K562 (cell line): ENCODE data around the gene NENF. TPM values are rescaled to one million over a fixed set of nuclear protein-coding genes. Genes with fewer than 3 reads are reported as not detected.

Source experiments
- ATF3 ChIP-seq, 2 experiments: fragments of 450-650 bp in 1 of 2; sonication (generic) in 1 of 2; formaldehyde crosslinking in 1 of 2; IDR thresholded peaks in 1 of 2; conservative IDR thresholded peaks in 1 of 2; 2 replicates each; pipeline versions ENCODE4 v1.6.1 to v1.8.1; 2016 to 2023; ENCODE audit warnings: mild to moderate bottlenecking in 2 of 2, moderate library complexity in 2 of 2, inconsistent platforms in 1 of 2, missing genetic modification reagents in 1 of 2
- BHLHE40 ChIP-seq: IDR thresholded peaks from 2 replicates; pipeline ENCODE4 v1.6.1; 2011; ENCODE audit warnings: low read length, improper control_type of control experiment
- CREM ChIP-seq: IDR thresholded peaks from 2 replicates; pipeline ENCODE4 v1.6.1; 2014; ENCODE audit warnings: antibody characterized with exemption, low read depth
- CTCF ChIP-seq, 3 experiments: IDR thresholded peaks in 2 of 3; conservative IDR thresholded peaks in 1 of 3; 2 replicates each; pipeline ENCODE4 v1.5.1; 2011 to 2012; ENCODE audit warnings: low read length in 3 of 3, mild to moderate bottlenecking in 3 of 3, control low read depth in 2 of 3, improper control_type of control experiment in 1 of 3, inconsistent platforms in 1 of 3, low read depth in 1 of 3, mixed read lengths in 1 of 3, moderate library complexity in 1 of 3; ENCODE audit not compliant: insufficient read depth in 2 of 3
- MGA ChIP-seq: fragments of 450-650 bp; IDR thresholded peaks from 2 replicates; pipeline ENCODE4 v1.6.1; 2016; ENCODE audit warnings: mild to moderate bottlenecking, moderate library complexity
- NCOA6 ChIP-seq: fragments of 450-650 bp; IDR thresholded peaks from 2 replicates; pipeline ENCODE4 v1.6.1; 2017; ENCODE audit warnings: mild to moderate bottlenecking
- PURB ChIP-seq: sonication (generic); formaldehyde crosslinking; IDR thresholded peaks from 2 replicates; pipeline ENCODE4 v1.9.0; 2021; ENCODE audit warnings: low read depth, mild to moderate bottlenecking, missing genetic modification reagents
- TCFL5 ChIP-seq: fragments of 250-450 bp; sonication (Bioruptor Pico); conservative IDR thresholded peaks from 2 replicates; pipeline ENCODE4 v1.6.1; 2021; ENCODE audit warnings: mild to moderate bottlenecking, moderate library complexity, matching md5 sums
- TRIM28 ChIP-seq: fragments of 450-650 bp; IDR thresholded peaks from 2 replicates; pipeline ENCODE4 v1.6.1; 2017
- ZFP36 ChIP-seq: fragments of 150-350 bp; IDR thresholded peaks from 2 replicates; pipeline ENCODE4 v1.6.1; 2018; ENCODE audit warnings: low read length, low read depth; ENCODE audit not compliant: partially characterized antibody
- ZNF384 ChIP-seq: IDR thresholded peaks from 2 replicates; pipeline ENCODE4 v1.6.1; 2012; ENCODE audit warnings: low read depth, low read length, improper control_type of control experiment
- polyA plus RNA-seq, 8 experiments: library from polyadenylated mRNA; depleted of rRNA in 4 of 8; stranded (reverse) in 5 of 8; unstranded in 3 of 8; fragments of >200 nt; fragmentation: Nextera tagmentation in 2 of 8; fragmentation: Illumina TruSeq in 1 of 8; extraction: Ambion mirVana in 2 of 8; extraction: Trizol in 1 of 8; gene quantifications; 2 replicates each; pipeline versions ENCODE4 v1.2.1 to v1.2.3, GENCODE V29; 2011 to 2014; ENCODE audit warnings: inconsistent platforms in 1 of 8, missing spikeins in 1 of 8
- total RNA-seq, 7 experiments: library from RNA; depleted of rRNA in 6 of 7; stranded (reverse); fragments of >200 nt in 6 of 7; fragmentation: Illumina TruSeq in 2 of 7; extraction: Trizol in 2 of 7; gene quantifications; 2 replicates each; pipeline versions ENCODE4 v1.2.1 to v1.2.3, GENCODE V29; 2011 to 2021; ENCODE audit warnings: low replicate concordance in 1 of 7

Gene NENF
- total and polyA plus RNA-seq, 9 of the 15 experiments (the other 6 are each of a cell fraction or from before 2014, with no cell fraction given), result 6.1 to 100 (median 72.8) TPM

GRCh38 chr1:212455803-212456528 lies 23.2 kb downstream of the NENF start (continued):
- TF ChIP-seq MGA, result no peak
- no peak for TF ChIP-seq ATF3 (IDR thresholded peaks at IDR 0.05)
- TF ChIP-seq ATF3 (CRISPR knock-in tag; conservative IDR thresholded peaks at IDR 0.05), result 0 out of 2 replicates have a peak, but pooled peaks have one; percentile 41
- peak; percentile 95 to 99 (median 99) for TF ChIP-seq CTCF (IDR thresholded peaks at IDR 0.05 in 2 of 3, conservative IDR thresholded peaks at IDR 0.05 in 1 of 3; ENCODE audit: insufficient read depth in 2 of 3, low read depth in 1 of 3, low read length in 3 of 3)
- 0 out of 2 replicates have a peak, but pooled peaks have one; percentile 13 for TF ChIP-seq BHLHE40
- TF ChIP-seq TRIM28, result no peak
- TF ChIP-seq TCFL5 (CRISPR knock-in tag), result no peak
- TF ChIP-seq PURB, result no peak
- TF ChIP-seq ZFP36, result peak; percentile 42
- TF ChIP-seq ZNF384, result peak; percentile 55; the same call in 1 of the 2 replicates
- TF ChIP-seq NCOA6, result no peak
- no peak for TF ChIP-seq CREM
